SU-DHL-6 (cell line): ENCODE data around the gene CERK.

Experiments
- CTCF ChIP-seq: fragments of 200-600 bp; sonication (generic); IDR thresholded peaks from one replicate; pipeline ENCODE4 v1.5.1; 2017; ENCODE audit warnings: antibody characterized with exemption, mild to moderate bottlenecking, low read length, moderate library complexity; ENCODE audit not compliant: insufficient read depth, poor library complexity, severe bottlenecking
- EZH2phosphoT487 ChIP-seq: fragments of 200-600 bp; sonication (generic), shearing (Covaris generic); conservative IDR thresholded peaks from 2 replicates; pipeline ENCODE4 v1.6.1; 2018; ENCODE audit warnings: mild to moderate bottlenecking, antibody characterized with exemption, low read length, moderate library complexity, mixed read lengths

DNA sequence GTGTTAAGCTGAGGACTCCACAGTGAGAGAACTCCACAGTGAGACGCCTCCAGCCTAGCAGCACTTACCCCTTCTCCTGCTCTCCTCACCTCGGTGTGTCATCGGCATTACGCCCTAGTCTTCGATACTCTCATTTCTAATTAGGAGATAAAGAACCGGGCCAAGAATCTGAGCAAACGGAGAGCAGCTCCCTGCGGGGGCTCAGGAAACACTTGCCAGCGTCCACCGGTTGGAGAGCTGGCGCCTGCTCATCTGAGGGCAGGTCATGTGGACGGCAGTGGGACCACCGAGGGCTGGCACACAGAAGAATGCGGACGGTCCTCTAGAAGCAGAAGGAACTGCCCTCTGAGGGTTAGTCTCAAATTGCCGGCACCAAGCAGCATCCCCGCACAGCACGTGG is 13.0 kb downstream of the CERK start:
- TF ChIP-seq CTCF (no peak), EZH2phosphoT487 (no peak)
